ENCODE measurements around the gene PNMA6E.

DNA sequence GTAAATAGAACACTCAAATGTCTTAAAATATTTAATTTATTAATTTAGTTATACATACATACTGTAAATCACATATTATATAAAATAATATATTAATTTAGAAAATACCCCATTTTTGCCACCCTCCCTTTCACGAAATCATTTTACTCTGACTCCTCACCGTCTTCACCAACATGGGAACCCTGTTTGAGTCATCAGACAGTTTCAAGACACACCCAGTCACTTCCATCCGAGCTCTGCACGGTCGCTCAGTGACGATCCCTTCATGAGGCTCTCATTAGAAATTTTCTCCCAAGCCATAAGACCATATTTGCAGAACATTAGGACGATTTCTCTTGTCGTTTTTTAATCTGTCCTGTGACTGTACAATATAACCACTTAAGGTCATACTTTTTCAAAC is 52.7 kb downstream of the PNMA6E start:
- TF ChIP-seq CTCF (IDR thresholded peaks at IDR 0.05) (no peak), POLR2A (IDR thresholded peaks at IDR 0.05) (no peak), POLR2AphosphoS5 (IDR thresholded peaks at IDR 0.05; ENCODE audit: insufficient read depth in 1 of 2, low read depth in 1 of 2) (no peak)

Measured in vagina (tissue), 2 donors.